ENCODE measurements around the gene IPO7.

The IPO7 gene

GRCh38 chr11:9495803-9496514 lies 111.5 kb downstream of the IPO7 start:
- no peak for DNase-seq
